Measurements from ENCODE around the gene TEPSIN. TPM values are rescaled to one million over a fixed set of nuclear protein-coding genes. Genes with fewer than 3 reads are reported as not detected.

Gene TEPSIN
- total and polyA plus RNA-seq, 2 of the 13 experiments (the other 11 are each of a cell fraction or from before 2014, with no cell fraction given), result 16.1 to 18.8 TPM

GRCh38 chr17:81244358-81245023, 5.6 kb upstream of the TEPSIN start (continued):
- TF ChIP-seq ZNF609 (CRISPR knock-in tag; IDR thresholded peaks at IDR 0.05; ENCODE audit: borderline replicate concordance), result no peak
- TF ChIP-seq, protein P1, sequence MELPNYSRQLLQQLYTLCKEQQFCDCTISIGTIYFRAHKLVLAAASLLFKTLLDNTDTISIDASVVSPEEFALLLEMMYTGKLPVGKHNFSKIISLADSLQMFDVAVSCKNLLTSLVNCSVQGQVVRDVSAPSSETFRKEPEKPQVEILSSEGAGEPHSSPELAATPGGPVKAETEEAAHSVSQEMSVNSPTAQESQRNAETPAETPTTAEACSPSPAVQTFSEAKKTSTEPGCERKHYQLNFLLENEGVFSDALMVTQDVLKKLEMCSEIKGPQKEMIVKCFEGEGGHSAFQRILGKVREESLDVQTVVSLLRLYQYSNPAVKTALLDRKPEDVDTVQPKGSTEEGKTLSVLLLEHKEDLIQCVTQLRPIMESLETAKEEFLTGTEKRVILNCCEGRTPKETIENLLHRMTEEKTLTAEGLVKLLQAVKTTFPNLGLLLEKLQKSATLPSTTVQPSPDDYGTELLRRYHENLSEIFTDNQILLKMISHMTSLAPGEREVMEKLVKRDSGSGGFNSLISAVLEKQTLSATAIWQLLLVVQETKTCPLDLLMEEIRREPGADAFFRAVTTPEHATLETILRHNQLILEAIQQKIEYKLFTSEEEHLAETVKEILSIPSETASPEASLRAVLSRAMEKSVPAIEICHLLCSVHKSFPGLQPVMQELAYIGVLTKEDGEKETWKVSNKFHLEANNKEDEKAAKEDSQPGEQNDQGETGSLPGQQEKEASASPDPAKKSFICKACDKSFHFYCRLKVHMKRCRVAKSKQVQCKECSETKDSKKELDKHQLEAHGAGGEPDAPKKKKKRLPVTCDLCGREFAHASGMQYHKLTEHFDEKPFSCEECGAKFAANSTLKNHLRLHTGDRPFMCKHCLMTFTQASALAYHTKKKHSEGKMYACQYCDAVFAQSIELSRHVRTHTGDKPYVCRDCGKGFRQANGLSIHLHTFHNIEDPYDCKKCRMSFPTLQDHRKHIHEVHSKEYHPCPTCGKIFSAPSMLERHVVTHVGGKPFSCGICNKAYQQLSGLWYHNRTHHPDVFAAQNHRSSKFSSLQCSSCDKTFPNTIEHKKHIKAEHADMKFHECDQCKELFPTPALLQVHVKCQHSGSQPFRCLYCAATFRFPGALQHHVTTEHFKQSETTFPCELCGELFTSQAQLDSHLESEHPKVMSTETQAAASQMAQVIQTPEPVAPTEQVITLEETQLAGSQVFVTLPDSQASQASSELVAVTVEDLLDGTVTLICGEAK (IDR thresholded peaks at IDR 0.05), result no peak
- TF ChIP-seq, protein P1 (CRISPR knock-in tag; IDR thresholded peaks at IDR 0.05), result no peak
- no peak for TF ChIP-seq SMAD1 (CRISPR knock-in tag; IDR thresholded peaks at IDR 0.05; ENCODE audit: borderline replicate concordance, low read depth)
- no peak for TF ChIP-seq SMARCC2 (IDR thresholded peaks at IDR 0.05)
- no peak for TF ChIP-seq RNF2 (conservative IDR thresholded peaks at IDR 0.05; ENCODE audit: low read depth)
- no peak for TF ChIP-seq ZNF839 (CRISPR knock-in tag; IDR thresholded peaks at IDR 0.05; ENCODE audit: borderline replicate concordance)
- TF ChIP-seq KDM5A (IDR thresholded peaks at IDR 0.05; ENCODE audit: borderline replicate concordance, low read length), result no peak
- TF ChIP-seq U2AF1 (optimal IDR thresholded peaks at IDR 0.05; ENCODE audit: low read depth, low read length), result peak; percentile 47
- 0 out of 2 replicates have a peak, but pooled peaks have one; percentile 12 for TF ChIP-seq TARDBP (CRISPR knock-in tag; IDR thresholded peaks at IDR 0.05)
- no peak for TF ChIP-seq ZFYVE20 (CRISPR knock-in tag; IDR thresholded peaks at IDR 0.05; ENCODE audit: borderline replicate concordance, low read depth)
- TF ChIP-seq THAP11 (CRISPR knock-in tag; IDR thresholded peaks at IDR 0.05), result no peak
- no peak for TF ChIP-seq RFX5 (IDR thresholded peaks at IDR 0.05; ENCODE audit: low read depth, low read length)
- TF ChIP-seq ZNF562 (CRISPR knock-in tag; IDR thresholded peaks at IDR 0.05; ENCODE audit: borderline replicate concordance), result no peak
- no peak for TF ChIP-seq KAT8 (CRISPR knock-in tag; IDR thresholded peaks at IDR 0.05)
- no peak for TF ChIP-seq ZNF75D (CRISPR knock-in tag; IDR thresholded peaks at IDR 0.05; ENCODE audit: borderline replicate concordance)
- TF ChIP-seq ELF3 (CRISPR knock-in tag; IDR thresholded peaks at IDR 0.05), result no peak
